GM19395 (cell line): Measurements from ENCODE around the gene FAM124B.
"Not testable (repeated sequence)": the region's sequence is repeated elsewhere in the genome, so short reads cannot be mapped to it uniquely, and the experiment has no call there.

Experiments used
- ATAC-seq: cut with Tn5 transposase; IDR thresholded peaks from one replicate; pipeline ENCODE4 v1.9.1; 2021; ENCODE audit warnings: mild to moderate bottlenecking, moderate library complexity; ENCODE audit not compliant: unreplicated experiment

The FAM124B gene

DNA sequence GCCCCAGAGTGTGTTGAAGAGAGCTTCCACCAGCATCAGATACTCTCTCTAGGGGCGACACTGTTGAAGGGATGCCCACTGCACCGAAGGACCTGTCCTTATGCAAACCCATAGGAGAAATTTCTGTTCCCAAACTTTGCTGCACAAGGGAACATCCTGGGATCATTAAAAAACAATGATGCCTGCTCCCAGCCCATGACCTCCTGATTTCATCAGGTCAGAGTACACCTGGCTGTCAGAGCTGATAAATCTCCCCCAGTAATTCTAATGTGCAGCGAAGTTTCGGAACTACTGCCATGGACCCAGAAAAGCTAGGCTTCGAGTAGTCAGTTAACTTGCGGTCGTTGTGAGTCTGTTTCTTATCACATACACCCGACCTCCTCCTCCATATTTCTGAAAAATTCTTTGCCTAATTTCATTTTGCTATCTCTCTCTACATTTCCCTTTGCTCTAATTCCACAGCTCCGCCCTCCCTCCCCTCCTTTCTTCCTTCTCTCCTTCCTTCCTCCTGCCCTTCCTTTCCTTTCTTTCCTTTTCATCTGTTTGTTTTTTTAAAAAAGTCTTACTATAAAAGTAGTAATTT lies 18.8 kb downstream of the FAM124B start:
- ATAC-seq = no peak

DNA sequence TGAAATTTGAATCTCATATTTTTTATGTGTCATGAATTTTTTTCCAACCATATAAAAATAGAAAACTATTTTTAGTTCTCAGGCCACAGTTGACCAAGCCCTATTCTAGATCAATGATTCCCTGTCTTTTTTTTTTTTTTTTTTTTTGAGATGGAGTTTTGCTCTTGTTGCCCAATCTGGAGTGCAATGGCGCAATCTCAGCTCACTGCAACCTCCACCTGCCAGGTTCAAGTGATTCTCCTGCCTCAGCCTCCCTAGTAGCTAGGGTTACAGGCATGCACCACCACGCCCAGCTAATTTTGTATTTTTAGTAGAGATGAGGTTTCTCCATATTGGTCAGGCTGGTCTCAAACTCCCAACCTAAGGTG lies 19.6 kb downstream of the FAM124B start:
- not testable (repeated sequence) for ATAC-seq

DNA sequence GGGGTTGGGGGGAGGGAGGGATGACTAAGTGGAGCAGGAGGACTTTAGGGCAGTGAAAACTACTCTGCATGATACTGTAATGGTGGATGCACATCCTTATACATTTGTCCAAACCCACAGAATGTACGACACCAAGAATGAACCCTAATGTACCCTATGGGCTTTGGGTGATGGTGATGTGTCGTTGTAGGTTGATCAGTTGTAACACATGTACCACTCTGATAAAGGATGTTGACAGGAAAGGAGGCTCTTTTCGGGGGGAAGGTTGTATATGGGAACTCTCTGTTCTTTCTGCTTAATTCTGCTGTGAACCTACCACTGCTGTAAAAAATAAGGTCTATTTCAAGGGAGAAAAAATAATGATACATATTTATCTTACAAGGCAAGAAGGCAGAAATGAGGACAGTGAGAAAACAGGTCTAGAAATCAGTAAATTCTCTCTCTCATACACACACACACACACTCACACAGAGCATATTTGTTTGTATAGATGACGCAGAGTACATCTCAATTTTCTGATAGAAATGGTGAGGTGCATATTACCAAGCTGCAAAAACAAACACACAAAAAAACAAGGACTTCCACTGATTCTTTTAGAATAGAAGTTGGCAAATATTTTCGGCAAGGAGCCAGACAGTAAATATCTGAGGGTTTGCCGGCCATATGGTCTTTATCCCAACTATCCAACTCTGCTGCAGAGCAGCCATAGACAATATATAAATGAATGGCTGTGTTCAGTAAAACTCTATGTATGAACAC lies 20.2 kb downstream of the FAM124B start:
- no peak for ATAC-seq

DNA sequence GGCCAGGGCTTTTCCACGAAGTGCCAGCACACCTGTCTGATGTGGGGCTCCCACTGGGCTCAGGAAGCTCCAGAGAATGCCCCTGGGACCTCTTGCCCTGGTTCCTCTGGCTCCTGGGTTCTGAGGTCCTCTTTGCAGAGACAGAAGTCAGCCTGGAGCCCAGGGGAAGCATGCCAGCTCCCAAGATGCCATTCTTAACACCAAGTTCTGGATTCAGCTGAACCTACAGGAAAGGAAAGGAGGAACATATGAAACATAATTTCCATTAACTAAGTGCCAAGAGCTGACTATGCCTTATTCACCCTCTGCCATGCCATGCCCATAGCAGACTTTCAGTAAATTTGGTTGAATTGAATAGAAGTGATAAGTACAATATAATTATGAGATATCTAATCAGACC lies 21.9 kb downstream of the FAM124B start:
- ATAC-seq = no peak

DNA sequence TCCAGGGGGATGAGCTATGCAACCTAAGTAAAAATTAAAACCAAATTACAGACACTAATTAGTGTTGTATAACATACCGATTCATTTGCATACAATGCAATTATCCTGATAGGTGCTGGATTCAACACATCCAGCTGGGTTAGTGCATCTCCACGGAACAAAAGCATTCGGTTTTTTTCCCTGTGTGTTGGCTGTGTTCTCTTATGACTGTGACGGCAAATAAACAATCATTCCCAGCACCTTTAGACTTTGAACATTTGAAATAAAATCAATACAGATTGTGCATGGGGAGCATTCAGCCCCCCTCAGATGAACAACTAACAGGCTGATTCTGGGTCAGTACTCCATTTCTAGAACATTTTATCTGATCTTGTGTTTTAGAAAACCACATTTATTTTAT lies 22.7 kb downstream of the FAM124B start:
- no peak for ATAC-seq

DNA sequence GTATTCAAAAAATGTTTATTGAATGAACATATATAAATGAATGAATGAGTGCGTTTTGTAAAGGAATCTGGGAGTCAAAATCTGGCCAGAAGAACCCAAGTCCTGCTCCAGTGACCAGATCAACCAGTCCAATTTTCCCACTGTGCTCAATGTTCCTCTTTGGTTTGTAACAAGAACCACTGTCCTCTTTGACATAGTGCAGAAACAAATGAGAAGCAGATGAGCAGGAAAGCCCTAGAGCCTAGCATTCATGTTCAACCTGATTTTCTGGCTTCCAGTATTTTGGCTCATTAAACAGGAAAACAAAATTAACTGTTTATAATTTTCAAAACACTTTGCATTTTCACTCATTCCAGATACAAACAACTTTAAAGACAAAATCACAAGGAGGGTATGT lies 23.2 kb downstream of the FAM124B start:
- ATAC-seq = no peak

DNA sequence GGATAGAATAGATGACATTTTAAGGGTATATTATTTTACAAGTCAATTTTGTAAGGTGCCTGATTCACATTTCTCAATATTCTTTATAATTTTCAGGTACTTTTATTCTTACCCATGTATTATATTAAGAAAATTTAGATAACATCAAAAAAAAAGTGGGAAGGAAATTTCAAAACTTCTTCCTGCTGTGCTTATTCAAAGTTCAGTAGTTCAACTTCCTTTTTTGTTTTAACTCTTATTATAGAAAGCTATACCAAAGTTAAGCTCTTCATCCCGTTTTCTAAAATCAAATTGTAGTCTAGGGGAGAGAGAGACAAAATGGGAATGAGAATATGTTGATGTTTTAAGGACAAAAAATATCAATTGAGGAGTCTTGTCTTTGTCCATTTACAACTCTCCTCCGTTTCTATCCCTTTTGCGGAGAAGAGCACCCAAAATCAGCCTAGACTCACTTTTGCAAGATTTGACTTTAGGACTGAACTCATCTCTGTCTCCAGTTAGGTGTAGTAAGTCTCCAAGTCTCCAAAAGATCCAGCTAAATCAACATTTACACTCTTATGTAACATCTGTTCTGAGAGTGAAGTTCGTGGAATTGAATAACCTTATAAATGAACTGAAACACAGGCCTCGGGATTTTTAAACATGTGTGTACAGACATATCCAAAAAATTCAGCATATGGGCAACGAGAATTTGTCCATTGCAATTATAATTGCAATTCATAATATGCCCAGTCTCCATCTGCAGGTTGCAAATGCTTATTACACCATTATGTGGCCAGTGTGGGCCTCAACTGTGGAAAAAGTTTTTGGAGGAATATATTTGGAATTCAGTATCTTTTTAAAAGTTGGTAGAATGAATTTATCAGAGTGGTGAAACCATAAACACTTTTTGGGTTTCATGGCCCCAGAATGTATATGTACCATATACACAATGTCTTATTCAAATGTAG lies 23.9 kb downstream of the FAM124B start:
- no peak for ATAC-seq

DNA sequence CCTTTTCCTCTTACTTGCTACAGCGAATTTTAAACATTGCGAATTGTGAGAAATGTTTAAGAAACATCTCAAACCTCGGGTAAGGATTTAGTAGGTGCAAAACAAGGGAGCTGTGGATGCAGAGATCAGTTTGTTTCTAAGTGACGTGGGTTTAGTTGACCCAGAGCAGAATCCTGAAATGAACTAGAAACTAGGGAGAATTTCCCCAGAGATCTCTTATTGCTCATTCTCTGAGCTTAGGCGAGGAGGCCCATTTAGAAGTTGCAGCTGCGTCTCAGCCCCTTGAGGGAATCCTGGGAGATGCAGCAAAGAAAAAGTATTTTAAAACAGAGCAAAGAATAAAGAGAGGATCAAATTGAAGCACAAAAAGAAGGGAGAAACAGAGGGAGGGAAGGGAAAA lies 29.3 kb downstream of the FAM124B start:
- ATAC-seq = no peak

DNA sequence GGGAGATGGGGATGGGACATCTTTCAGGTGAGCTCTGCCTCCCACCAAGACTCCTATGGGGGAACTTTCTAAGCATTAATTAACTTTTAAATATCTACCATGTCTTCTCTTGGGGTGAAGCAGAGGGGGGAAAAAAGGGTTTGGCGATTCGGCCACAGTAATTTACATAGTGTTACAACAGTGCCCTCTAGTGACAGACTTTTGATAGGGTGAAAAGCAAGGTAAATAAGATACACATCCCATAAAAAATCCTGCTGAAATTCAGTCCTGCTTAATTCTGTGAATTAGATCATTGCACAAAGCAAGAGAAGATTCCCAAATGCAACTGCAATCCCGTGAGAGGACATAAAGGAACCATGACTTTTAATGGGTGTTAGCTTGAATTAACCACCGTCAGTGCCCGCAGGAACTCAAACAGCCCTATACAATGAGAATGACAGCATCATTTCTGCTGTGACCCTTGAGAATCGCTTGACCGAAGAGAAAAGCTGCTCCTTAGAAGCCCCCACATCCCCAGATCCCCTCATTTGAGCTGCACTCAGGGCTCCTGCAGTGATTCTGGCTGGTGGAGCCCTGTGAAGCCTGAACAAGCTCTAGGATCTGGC lies 32.8 kb downstream of the FAM124B start:
- ATAC-seq = peak; percentile 56

DNA sequence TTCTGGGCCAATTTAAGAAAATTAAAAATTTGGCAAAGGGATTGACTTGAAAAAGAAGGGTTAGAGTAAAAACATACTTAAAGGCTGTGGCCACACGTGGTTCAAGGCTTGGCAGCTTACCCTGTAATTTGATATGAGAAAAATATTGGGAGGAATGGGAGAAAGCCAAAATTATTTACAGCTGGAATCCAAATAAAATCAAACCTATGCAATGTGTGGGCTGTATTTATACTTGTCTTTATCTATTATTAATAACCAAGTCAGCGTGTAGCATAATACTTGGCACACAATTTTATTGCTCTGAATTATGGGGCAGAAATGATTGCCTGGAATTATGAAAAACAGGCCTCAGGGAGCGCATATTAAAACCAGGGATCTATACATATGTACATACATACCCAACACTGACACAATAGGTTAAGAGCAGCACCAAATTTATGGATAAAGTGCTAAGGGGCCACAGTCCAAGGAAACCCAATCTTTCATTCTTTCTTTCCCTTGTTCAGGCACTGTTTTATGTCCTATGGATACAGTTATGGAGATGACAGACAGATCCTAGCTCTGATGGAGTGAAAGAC lies 35.6 kb downstream of the FAM124B start:
- ATAC-seq = no peak

DNA sequence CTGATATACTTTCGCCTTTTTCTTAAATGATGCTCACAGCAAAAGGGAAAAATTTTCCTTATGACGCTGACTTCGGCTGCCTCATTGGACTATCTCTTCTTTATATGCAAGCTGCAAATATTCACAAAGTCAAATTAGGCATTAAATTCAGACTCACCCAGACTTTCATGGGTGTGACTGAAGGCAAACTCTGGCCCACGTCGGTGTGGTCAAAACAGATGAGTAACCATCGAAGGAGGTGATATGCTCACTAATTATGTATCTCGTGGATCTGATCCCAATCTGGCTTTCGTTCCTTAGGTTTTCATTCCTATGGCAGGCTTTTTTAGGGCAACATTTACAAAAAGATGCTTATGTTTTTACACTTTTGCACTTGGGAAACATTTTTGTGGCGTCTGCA lies 36.6 kb downstream of the FAM124B start:
- no peak for ATAC-seq

DNA sequence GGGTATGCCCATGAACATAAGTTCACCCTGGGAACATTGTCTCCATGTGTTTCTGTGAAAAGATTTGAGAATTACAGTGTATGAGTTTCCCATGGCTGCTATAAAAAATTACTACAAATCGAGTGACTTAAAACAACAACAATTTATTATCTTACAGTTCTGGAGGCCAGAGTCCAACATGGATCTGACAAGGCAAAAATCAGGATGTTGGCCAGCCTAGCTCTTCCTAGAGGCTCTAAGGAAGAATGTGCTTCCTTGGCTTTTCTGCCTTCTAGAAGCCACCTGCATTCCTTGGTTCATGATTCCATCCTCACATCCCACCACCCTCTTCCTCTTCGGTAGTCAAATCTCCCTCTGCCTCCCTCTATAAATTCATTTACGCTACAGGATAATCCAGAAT lies 38.6 kb downstream of the FAM124B start:
- no peak for ATAC-seq

DNA sequence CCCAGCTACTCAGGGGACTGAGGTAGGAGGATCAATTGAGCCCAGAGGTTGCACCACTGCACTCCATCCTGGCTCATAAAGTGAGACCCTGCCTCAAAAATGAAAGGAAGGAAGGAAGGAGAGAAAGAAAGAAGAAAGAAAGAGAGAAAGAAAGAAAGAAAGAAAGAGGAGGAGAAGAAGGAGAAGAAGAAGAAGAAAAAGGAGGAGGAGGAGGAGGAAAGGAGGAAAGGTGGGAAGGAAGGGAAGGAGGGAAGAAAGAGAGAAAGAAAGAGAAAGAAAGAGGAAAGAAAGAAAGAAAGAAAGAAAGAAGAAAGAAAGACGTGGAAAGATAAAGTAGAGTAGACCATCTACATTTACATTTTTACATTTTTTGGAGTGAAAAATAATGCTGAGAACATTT lies 39.8 kb downstream of the FAM124B start:
- ATAC-seq = no peak

DNA sequence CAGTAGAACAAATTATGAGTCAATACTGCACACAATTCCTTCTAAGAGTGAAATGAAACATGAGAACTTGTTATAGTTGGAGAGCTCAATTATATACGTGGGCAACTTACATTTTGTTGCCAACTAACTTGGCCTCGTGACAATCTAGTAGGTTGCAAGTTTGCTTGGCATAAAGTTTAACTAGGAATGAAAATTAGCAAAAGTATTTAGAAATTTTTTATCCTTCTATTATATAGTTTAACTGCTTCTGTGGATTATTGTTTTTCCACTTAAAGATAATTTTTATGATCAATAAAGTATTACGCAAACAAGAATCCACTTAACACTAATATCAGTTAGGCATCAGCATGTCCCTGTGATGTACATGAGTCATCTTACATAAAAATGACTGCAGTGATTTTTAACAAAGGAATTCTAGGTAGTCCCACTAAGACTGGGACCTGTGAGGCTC lies 41.1 kb downstream of the FAM124B start:
- no peak for ATAC-seq

DNA sequence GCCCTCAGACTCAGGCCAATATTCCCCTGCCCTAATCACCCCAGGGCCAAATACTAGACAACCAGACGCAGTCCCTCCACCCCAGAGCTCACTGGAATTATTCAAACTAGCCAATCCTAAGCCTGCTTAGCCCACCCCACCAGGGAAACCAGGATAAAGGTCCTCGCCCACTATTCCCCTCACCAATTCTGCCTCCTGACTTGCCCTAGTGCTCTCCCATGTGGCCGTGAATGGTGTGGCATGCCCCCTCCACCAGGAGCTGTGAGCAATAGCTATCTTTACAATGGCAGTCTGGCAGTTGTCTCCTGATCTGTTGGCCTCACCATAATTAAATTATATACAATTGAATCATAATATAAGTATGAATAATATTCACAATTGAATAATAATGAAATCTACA lies 42.3 kb downstream of the FAM124B start:
- no peak for ATAC-seq

DNA sequence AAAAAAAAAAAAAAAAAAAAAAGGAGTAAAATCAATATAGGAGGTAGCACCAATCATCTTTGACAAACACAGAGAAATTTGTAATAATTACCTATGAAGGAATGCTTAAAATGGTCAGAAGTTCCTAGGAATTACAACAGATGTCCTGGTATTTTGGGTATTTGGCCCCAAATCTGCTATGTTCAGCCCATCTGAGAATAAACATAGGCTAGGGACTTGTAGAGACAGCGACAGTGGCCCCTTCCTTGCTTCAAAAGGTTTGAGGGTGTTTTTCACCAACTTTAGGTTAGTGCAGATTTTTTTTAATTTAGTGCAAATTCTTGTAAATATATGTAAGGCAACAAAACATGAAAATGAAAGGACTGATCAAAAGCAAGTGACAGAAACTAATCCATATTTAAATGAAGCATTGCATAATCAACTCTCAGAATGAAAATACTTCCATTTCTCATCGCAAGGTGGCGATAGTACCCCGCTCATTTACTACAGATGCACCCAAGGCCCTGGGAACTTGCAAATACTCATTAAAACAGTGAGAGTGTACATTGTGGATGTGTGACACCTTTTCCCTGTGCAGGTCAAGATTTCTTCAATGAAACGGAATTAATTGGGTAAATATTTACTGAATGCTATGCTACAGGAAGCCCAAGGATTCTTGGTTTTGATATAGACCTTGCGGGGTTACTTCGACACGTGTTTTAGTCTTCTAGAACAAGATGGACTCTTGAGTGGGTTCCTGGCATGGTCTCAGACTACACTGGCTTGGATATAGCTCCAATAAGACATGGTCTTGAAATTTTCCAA lies 44.6 kb downstream of the FAM124B start:
- ATAC-seq = peak; percentile 92

DNA sequence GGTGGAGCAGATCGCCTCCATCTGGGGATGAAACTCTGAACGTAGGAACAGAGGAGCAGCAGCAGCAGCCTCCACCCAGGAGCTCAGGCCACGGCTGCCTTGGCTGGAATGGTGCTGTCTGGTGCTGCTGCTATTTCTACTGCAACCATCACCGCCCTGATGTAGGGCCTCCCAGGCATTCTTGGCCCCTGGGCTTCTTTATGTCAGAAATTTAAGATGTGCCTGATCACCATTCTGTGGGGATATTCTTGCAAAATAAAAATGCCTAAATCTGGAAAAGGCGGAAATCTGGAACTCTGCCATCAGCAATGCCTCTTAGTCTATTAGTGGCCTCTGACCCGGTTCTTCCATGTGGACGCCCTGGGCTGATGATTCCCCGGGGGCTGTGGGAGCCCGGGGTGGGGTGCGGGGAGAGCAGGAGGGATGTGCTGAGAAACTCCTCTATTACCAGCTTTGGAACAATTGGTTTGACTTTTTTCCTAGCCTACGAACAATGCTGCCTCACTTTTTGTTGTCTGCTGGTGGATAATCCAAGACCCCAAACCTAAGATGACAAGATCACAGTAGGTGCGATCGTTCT lies 47.2 kb downstream of the FAM124B start:
- ATAC-seq = no peak

DNA sequence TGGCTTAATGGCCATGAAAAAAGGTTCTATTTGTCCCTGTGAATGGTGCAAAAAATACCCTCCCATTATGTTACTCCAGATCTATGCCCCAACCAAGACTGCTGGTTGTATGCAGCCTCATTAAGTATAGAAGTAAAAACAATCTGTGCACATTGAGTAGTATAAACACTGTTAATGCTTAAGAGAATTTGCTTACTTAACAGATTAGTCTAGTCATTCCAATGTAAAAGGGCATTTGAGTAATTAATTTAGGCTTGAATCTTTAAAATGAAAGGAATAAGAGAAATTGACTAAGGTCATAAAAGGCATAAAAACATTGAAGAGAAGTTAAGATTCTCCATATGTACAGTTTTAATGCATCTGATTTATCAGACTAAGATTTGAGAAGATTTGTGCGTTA lies 51.2 kb downstream of the FAM124B start:
- no peak for ATAC-seq

DNA sequence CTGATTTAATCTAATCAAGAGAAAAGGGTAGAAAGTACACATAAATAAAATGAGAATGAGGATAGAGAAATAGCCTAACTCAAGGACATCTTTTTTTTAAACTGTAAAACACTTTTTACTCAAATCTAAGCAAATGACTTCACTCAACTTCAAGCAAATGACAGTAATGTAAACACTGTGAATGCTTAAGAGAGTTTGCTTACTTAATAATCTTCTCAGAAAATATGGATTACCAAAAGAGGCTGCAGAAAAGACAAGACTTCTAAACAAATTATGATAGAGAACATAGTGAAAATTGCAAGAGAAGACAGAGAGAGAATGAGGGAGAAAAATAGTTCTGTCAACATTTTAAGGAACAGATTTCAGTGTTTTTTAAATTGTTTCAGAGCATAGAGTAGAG lies 52.5 kb downstream of the FAM124B start:
- ATAC-seq = no peak
